Lung (tissue), 12 donors: ENCODE results near the gene TCFL5. TPM values are rescaled to one million over a fixed set of nuclear protein-coding genes. Genes with fewer than 3 reads are reported as not detected.

Source experiments
- ATAC-seq: fragments of 200-7000 bp; cut with Tn5 transposase; one replicate; pipeline ENCODE4 v1.9.1; 2020; ENCODE audit warnings: moderate number of reproducible peaks; ENCODE audit not compliant: insufficient read depth, low FRiP score
- DNase-seq, 3 donors: peaks; one replicate each; pipeline ENCODE4 v3.0.0-alpha.2; 2013 to 2017
- H3K27ac ChIP-seq, 2 donors: one replicate each; pipeline ENCODE4 v1.5.1; 2013; ENCODE audit warnings: mild to moderate bottlenecking in 2 of 2, moderate library complexity in 2 of 2, control low read depth in 1 of 2, inconsistent platforms in 1 of 2, low read depth in 1 of 2, low read length in 1 of 2
- H3K27me3 ChIP-seq, 3 donors: one replicate each; pipeline ENCODE4 v1.5.1; 2013; ENCODE audit warnings: low read length in 2 of 3; ENCODE audit not compliant: control insufficient read depth in 3 of 3, insufficient read depth in 3 of 3
- H3K36me3 ChIP-seq, 4 donors: one replicate each; pipeline ENCODE4 v1.5.1; 2013; ENCODE audit warnings: low read length in 4 of 4, mild to moderate bottlenecking in 1 of 4, moderate library complexity in 1 of 4; ENCODE audit not compliant: control insufficient read depth in 4 of 4, insufficient read depth in 4 of 4
- H3K4me1 ChIP-seq, 5 donors: one replicate each; pipeline ENCODE4 v1.5.1; 2013; ENCODE audit warnings: low read length in 5 of 5, mild to moderate bottlenecking in 2 of 5, moderate library complexity in 1 of 5; ENCODE audit not compliant: control insufficient read depth in 5 of 5, insufficient read depth in 5 of 5
- H3K4me3 ChIP-seq: one replicate; pipeline ENCODE4 v1.5.1; 2013; ENCODE audit warnings: mild to moderate bottlenecking, control low read depth, moderate library complexity
- H3K9ac ChIP-seq, 2 donors: one replicate each; pipeline ENCODE4 v1.5.1; 2013; ENCODE audit warnings: low read length in 2 of 2, control low read depth in 1 of 2; ENCODE audit not compliant: insufficient read depth in 1 of 2
- H3K9me3 ChIP-seq, 4 donors: one replicate each; pipeline ENCODE4 v1.5.1; 2013; ENCODE audit warnings: low read length in 3 of 4, mild to moderate bottlenecking in 1 of 4, moderate library complexity in 1 of 4; ENCODE audit not compliant: control insufficient read depth in 4 of 4, insufficient read depth in 3 of 4
- CTCF ChIP-seq: IDR thresholded peaks from 2 replicates; pipeline ENCODE4 v1.5.1; 2012; ENCODE audit warnings: mild to moderate bottlenecking; ENCODE audit errors: control extremely low read depth, extremely low read depth
- WGBS, 2 donors: extraction: QIAGEN DNeasy Blood & Tissue Kit; methylation state at CpG; one replicate each; pipeline ENCODE4 v1.1.7; 2013; 5-methylcytosine and 5-hydroxymethylcytosine counted together
- polyA plus RNA-seq, 2 donors: library from polyadenylated mRNA; stranded (reverse); fragments of 200-250 nt; gene quantifications; one replicate each; pipeline ENCODE4 v1.2.1, GENCODE V29; 2013
- total RNA-seq, 2 donors: library from RNA; depleted of rRNA in 1 of 2; stranded (reverse); fragments of >200 nt in 1 of 2; gene quantifications; one replicate each; pipeline ENCODE4 v1.2.1, GENCODE V29; 2014 to 2021
- donor health status: control.
- donor health status: control.
- donor health status: Bipolar disorder and iron deficiency.
- donor health status: healthy.
- donor health status: DM: yes; HTN: yes; CAD: no.

TCFL5 gene
- total and polyA plus RNA-seq, 4 donors, result 3.8 to 8.6 (median 6.1) TPM

GRCh38 chr20:62802026-62802712, 59.5 kb downstream of the TCFL5 start:
- no peak overlapping the region for H3K9ac ChIP-seq
- ATAC-seq, result no peak

GRCh38 chr20:62801284-62802010, 60.2 kb downstream of the TCFL5 start:
- no peak for ATAC-seq
- Histone ChIP-seq H3K9ac (no peak overlapping the region), H3K36me3 (peaks cover 0 to 23% (median 12%) of the 10 kb centered on the region in 4 donors), H3K4me3 (no peak overlapping the region), H3K9me3 (no peaks in the 10 kb centered on the region), H3K27me3 (no peaks in the 10 kb centered on the region), H3K4me1 (peaks cover 0 to 22% (median 8%) of the 10 kb centered on the region in 5 donors), H3K27ac (no peak overlapping the region)
- 90 to 91% methylated on average over 15 of the region's 15 CpGs for WGBS, 2 donors
- DNase-seq, result no peak
- no peak for TF ChIP-seq CTCF

More at GRCh38 chr20:62802026-62802712, 59.5 kb downstream of the TCFL5 start:
- 89 to 90% methylated on average over 22 of the region's 22 CpGs for WGBS, 2 donors
- TF ChIP-seq CTCF, result no peak
- no peaks in the 10 kb centered on the region for H3K9me3 ChIP-seq
- no peaks in the 10 kb centered on the region for H3K27me3 ChIP-seq
- peaks cover 0 to 25% (median 12%) of the 10 kb centered on the region in 4 donors for H3K36me3 ChIP-seq
- peaks cover 0 to 24% (median 7%) of the 10 kb centered on the region in 5 donors for H3K4me1 ChIP-seq
- H3K4me3 ChIP-seq, result no peak overlapping the region
- no peak for DNase-seq
- H3K27ac ChIP-seq, result no peak overlapping the region

- Histone ChIP-seq H3K27me3 (no peaks in the 10 kb centered on the region), H3K9me3 (no peaks in the 10 kb centered on the region), H3K4me3 (no peak overlapping the region), H3K9ac (no peak overlapping the region), H3K27ac (no peak overlapping the region), H3K4me1 (peaks cover 0 to 19% (median 7%) of the 10 kb centered on the region in 5 donors), H3K36me3 (peaks cover 0 to 23% (median 12%) of the 10 kb centered on the region in 4 donors)
- ATAC-seq, result no peak
- 92 to 93% methylated on average over 26 of the region's 26 CpGs for WGBS, 2 donors
- no peak for TF ChIP-seq CTCF
- no peak for DNase-seq
These were observed 61.0 kb downstream of the TCFL5 start for GRCh38 chr20:62800314-62801259.
